Measurements from ENCODE around the gene CLIP2. TPM values are rescaled to one million over a fixed set of nuclear protein-coding genes. Genes with fewer than 3 reads are reported as not detected.
"Not testable (repeated sequence)": the region's sequence is repeated elsewhere in the genome, so short reads cannot be mapped to it uniquely, and the experiment has no call there.

CLIP2 gene
- total RNA-seq, 1 donor = 55.7 TPM

GRCh38 chr7:74405191-74405898, 116.1 kb downstream of the CLIP2 start:
- TF ChIP-seq, protein P1, sequence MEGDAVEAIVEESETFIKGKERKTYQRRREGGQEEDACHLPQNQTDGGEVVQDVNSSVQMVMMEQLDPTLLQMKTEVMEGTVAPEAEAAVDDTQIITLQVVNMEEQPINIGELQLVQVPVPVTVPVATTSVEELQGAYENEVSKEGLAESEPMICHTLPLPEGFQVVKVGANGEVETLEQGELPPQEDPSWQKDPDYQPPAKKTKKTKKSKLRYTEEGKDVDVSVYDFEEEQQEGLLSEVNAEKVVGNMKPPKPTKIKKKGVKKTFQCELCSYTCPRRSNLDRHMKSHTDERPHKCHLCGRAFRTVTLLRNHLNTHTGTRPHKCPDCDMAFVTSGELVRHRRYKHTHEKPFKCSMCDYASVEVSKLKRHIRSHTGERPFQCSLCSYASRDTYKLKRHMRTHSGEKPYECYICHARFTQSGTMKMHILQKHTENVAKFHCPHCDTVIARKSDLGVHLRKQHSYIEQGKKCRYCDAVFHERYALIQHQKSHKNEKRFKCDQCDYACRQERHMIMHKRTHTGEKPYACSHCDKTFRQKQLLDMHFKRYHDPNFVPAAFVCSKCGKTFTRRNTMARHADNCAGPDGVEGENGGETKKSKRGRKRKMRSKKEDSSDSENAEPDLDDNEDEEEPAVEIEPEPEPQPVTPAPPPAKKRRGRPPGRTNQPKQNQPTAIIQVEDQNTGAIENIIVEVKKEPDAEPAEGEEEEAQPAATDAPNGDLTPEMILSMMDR (IDR thresholded peaks at IDR 0.05; ENCODE audit: insufficient read depth, low read depth, low read length) = peak; percentile 43
- DNase-seq (ENCODE audit: low read depth) = no peak
- H3K4me3 ChIP-seq (ENCODE audit: low read depth, low read length) = no peak overlapping the region

- DNase-seq (ENCODE audit: low read depth) = no peak
- no peak overlapping the region for H3K4me3 ChIP-seq (ENCODE audit: low read depth, low read length)
- TF ChIP-seq, protein P1 (IDR thresholded peaks at IDR 0.05; ENCODE audit: insufficient read depth, low read depth, low read length) = no peak
These were observed 116.8 kb downstream of the CLIP2 start for GRCh38 chr7:74405899-74406512.

- DNase-seq (ENCODE audit: low read depth) = no peak
- TF ChIP-seq, protein P1 (IDR thresholded peaks at IDR 0.05; ENCODE audit: insufficient read depth, low read depth, low read length) = no peak
- H3K4me3 ChIP-seq (ENCODE audit: low read depth, low read length) = no peak overlapping the region
These were observed 118.8 kb downstream of the CLIP2 start for GRCh38 chr7:74407958-74408357.

GRCh38 chr7:74409571-74409970, 120.4 kb downstream of the CLIP2 start:
- TF ChIP-seq, protein P1 (IDR thresholded peaks at IDR 0.05; ENCODE audit: insufficient read depth, low read depth, low read length) = no peak
- DNase-seq (ENCODE audit: low read depth) = no peak
- no peak overlapping the region for H3K4me3 ChIP-seq (ENCODE audit: low read depth, low read length)

DNA sequence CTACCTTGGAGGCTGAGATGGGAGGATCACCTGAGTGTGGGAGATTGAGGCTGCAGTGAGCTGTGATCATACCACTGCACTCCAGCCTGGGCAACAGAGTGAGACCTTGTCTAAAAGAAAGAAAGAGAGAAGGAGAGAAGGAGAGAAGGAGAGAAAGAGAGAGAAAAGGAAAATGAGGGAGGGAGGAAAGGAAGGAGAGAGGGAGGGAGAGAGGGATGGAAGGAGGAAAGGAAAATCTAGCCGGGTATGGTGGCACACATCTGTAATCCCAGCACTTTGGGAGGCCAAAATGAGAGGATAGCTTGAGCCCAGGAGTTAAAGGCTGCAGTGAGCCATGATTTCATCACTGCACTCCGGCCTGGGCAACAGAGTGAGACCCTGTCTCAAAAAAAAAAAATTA, 121.6 kb downstream of the CLIP2 start:
- no peak overlapping the region for H3K4me3 ChIP-seq (ENCODE audit: low read depth, low read length)
- TF ChIP-seq, protein P1 (IDR thresholded peaks at IDR 0.05; ENCODE audit: insufficient read depth, low read depth, low read length) = no peak
- no peak for DNase-seq (ENCODE audit: low read depth)

DNA sequence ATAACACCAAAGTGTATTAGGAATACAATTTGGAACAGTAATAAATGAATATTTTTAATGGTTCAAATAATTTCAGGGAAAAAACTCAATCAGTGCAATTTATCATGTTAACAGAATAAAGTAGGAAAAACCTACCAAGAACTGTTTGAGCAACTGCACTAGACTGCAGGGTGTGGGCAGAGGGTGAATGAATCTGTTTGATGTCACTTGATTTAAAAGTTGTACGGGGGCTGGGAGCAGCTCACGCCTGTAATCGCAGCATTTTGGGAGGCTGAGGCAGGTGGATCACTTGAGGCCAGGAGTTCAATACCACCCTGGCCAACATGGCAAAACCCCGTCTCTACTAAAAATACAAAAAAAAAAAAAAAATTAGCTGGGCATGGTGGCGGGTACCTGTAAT, 122.4 kb downstream of the CLIP2 start:
- DNase-seq (ENCODE audit: low read depth); H3K4me3 ChIP-seq (ENCODE audit: low read depth, low read length): not testable (repeated sequence)

- H3K4me3 ChIP-seq (ENCODE audit: low read depth, low read length) = no peak overlapping the region
- TF ChIP-seq, protein P1 (IDR thresholded peaks at IDR 0.05; ENCODE audit: insufficient read depth, low read depth, low read length) = no peak
- DNase-seq (ENCODE audit: low read depth) = no peak
These were observed 122.8 kb downstream of the CLIP2 start for GRCh38 chr7:74412056-74412455.
